Activated CD8-positive, alpha-beta T cell treated with anti-CD3 and anti-CD28 coated beads for 36 hours (primary cell): ENCODE measurements around the gene SRPK2. TPM values are rescaled to one million over a fixed set of nuclear protein-coding genes. Genes with fewer than 3 reads are reported as not detected.

Experiments used
- ATAC-seq: fragments of 200-7000 bp; cut with Tn5 transposase; one replicate; pipeline ENCODE4 v1.10.0; 2021; ENCODE audit warnings: mild to moderate bottlenecking, moderate library complexity
- CTCF ChIA-PET: fragments of 350-600 bp; sonication (Branson Sonifier 250); formaldehyde crosslinking; loops from one replicate; lab custom pipeline; 2021; ENCODE audit warnings: antibody characterized with exemption; lab: Charles Lee
- POLR2A ChIA-PET: fragments of 350-600 bp; sonication (Branson Sonifier 250); formaldehyde crosslinking; loops from one replicate; lab custom pipeline; 2021; ENCODE audit warnings: antibody characterized with exemption; lab: Charles Lee
- DNase-seq: peaks from one replicate; pipeline ENCODE4 v3.0.0-alpha.2; 2020
- H3K27ac Mint-ChIP-seq: one replicate; pipeline ENCODE4 v1.8.0; 2021; ENCODE audit warnings: mild to moderate bottlenecking, mixed read lengths
- H3K27me3 Mint-ChIP-seq: one replicate; pipeline ENCODE4 v1.8.0; 2021; ENCODE audit warnings: mixed read lengths
- H3K36me3 Mint-ChIP-seq: one replicate; pipeline ENCODE4 v1.8.0; 2021; ENCODE audit warnings: low read depth, mixed read lengths
- H3K4me1 Mint-ChIP-seq: one replicate; pipeline ENCODE4 v1.8.0; 2021; ENCODE audit warnings: low read depth, mixed read lengths
- H3K4me3 Mint-ChIP-seq: one replicate; pipeline ENCODE4 v1.8.0; 2021; ENCODE audit warnings: mild to moderate bottlenecking, moderate library complexity, mixed read lengths
- H3K9me3 Mint-ChIP-seq: one replicate; pipeline ENCODE4 v1.8.0; 2021; ENCODE audit warnings: mixed read lengths
- CTCF ChIP-seq: fragments of 200-600 bp; IDR thresholded peaks from one replicate; pipeline ENCODE4 v1.8.0; 2022; ENCODE audit warnings: antibody characterized with exemption, mild to moderate bottlenecking
- intact Hi-C: fragments of 100-400 bp; cut with micrococcal nuclease; formaldehyde crosslinking; loops from one replicate; pipeline ENCODE4 v1.10.0; 2022
- total RNA-seq, 2 experiments: library from RNA; stranded (reverse); gene quantifications; one replicate each; pipeline ENCODE4 v1.2.3, GENCODE V29; 2021

The SRPK2 gene
- total RNA-seq, 2 experiments from 2014 or later = 32.9 to 33.5 TPM

- CTCF ChIA-PET = interaction anchor here (1.1 kb wide), 1 partner anchor 26 kb away, joined by 3 read pairs; no protein-coding TSS in a partner anchor
- H3K27me3 Mint-ChIP-seq = no peaks in the 10 kb centered on the region
- no peak for TF ChIP-seq CTCF
- H3K9me3 Mint-ChIP-seq = no peaks in the 10 kb centered on the region
- no peak for DNase-seq
- no peak overlapping the region for H3K27ac Mint-ChIP-seq
- H3K4me1 Mint-ChIP-seq = peaks cover 39% of the 10 kb centered on the region
- no peaks in the 10 kb centered on the region for H3K36me3 Mint-ChIP-seq
- no peak overlapping the region for H3K4me3 Mint-ChIP-seq
- POLR2A ChIA-PET = no interaction called here
- intact Hi-C loops = no loop called here
- no peak for ATAC-seq
These were observed 73.4 kb downstream of the SRPK2 start for GRCh38 chr7:105315357-105315756.

- peak; percentile 47 for ATAC-seq
- no peaks in the 10 kb centered on the region for H3K9me3 Mint-ChIP-seq
- no peak overlapping the region for H3K4me3 Mint-ChIP-seq
- no peaks in the 10 kb centered on the region for H3K36me3 Mint-ChIP-seq
- no peak overlapping the region for H3K27ac Mint-ChIP-seq
- ChIA-PET CTCF (interaction anchor here (1.5 kb wide), 1 partner anchor 41 kb away, joined by 4 read pairs; no protein-coding TSS in a partner anchor), POLR2A (interaction anchor here (0.6 kb wide), 1 partner anchor 296 kb away, joined by 3 read pairs; no protein-coding TSS in a partner anchor)
- DNase-seq = peak; percentile 31
- peaks cover 56% of the 10 kb centered on the region for H3K4me1 Mint-ChIP-seq
- intact Hi-C loops = no loop called here
- no peak for TF ChIP-seq CTCF
- H3K27me3 Mint-ChIP-seq = no peaks in the 10 kb centered on the region
These were observed 79.2 kb downstream of the SRPK2 start for GRCh38 chr7:105309235-105310169.

GRCh38 chr7:105307163-105307672, 81.5 kb downstream of the SRPK2 start:
- H3K4me1 Mint-ChIP-seq = peaks cover 61% of the 10 kb centered on the region
- CTCF ChIA-PET = interaction anchor here (1.0 kb wide), 1 partner anchor 102 kb away, joined by 3 read pairs; no protein-coding TSS in a partner anchor
- no peak overlapping the region for H3K27ac Mint-ChIP-seq
- POLR2A ChIA-PET = interaction anchor here (0.5 kb wide), 1 partner anchor 214 kb away, joined by 3 read pairs; no protein-coding TSS in a partner anchor
- no peaks in the 10 kb centered on the region for H3K9me3 Mint-ChIP-seq
- intact Hi-C loops = no loop called here
- H3K36me3 Mint-ChIP-seq = peaks cover 3% of the 10 kb centered on the region
- no peak for ATAC-seq
- no peak for TF ChIP-seq CTCF
- no peaks in the 10 kb centered on the region for H3K27me3 Mint-ChIP-seq
- no peak for DNase-seq
- no peak overlapping the region for H3K4me3 Mint-ChIP-seq

- peaks cover 5% of the 10 kb centered on the region for H3K36me3 Mint-ChIP-seq
- DNase-seq (no peak), ATAC-seq (peak; percentile 56)
- ChIA-PET CTCF (no interaction called here), POLR2A (interaction anchor here (0.8 kb wide), 1 partner anchor 145 kb away, joined by 3 read pairs; no protein-coding TSS in a partner anchor)
- H3K27ac Mint-ChIP-seq = peak overlapping the region; percentile 83
- intact Hi-C loops = no loop called here
- no peak for TF ChIP-seq CTCF
- H3K27me3 Mint-ChIP-seq = no peaks in the 10 kb centered on the region
- no peaks in the 10 kb centered on the region for H3K9me3 Mint-ChIP-seq
- H3K4me3 Mint-ChIP-seq = peak overlapping the region; percentile 46
- H3K4me1 Mint-ChIP-seq = peaks cover 61% of the 10 kb centered on the region
These were observed 82.4 kb downstream of the SRPK2 start for GRCh38 chr7:105306298-105306748.
